GM12864 (cell line): ENCODE data around the gene TRPM3.

Source experiments
- DNase-seq: peaks from one replicate; pipeline ENCODE4 v3.0.0-alpha.2; 2011; ENCODE audit warnings: low read depth
- H3K4me3 ChIP-seq: 2 replicates; pipeline ENCODE4 v1.5.1; 2011; ENCODE audit warnings: mild to moderate bottlenecking, low read depth, low read length, control low read depth
- CTCF ChIP-seq: IDR thresholded peaks from 2 replicates; pipeline ENCODE4 v1.5.1; 2011; ENCODE audit warnings: low read depth, mild to moderate bottlenecking, moderate library complexity, low read length, control low read depth, inconsistent platforms; ENCODE audit errors: missing control alignments

Gene TRPM3

GRCh38 chr9:70511858-70512257, 609.6 kb downstream of the TRPM3 start:
- H3K4me3 ChIP-seq: no peak overlapping the region
- DNase-seq: no peak
- no peak for TF ChIP-seq CTCF

GRCh38 chr9:70510157-70510770, 611.2 kb downstream of the TRPM3 start:
- DNase-seq: no peak
- H3K4me3 ChIP-seq: no peak overlapping the region
- peak; percentile 60 for TF ChIP-seq CTCF

- TF ChIP-seq CTCF: no peak
- no peak overlapping the region for H3K4me3 ChIP-seq
- DNase-seq: no peak
These were observed 615.3 kb downstream of the TRPM3 start for GRCh38 chr9:70506159-70506558.

- TF ChIP-seq CTCF: no peak
- no peak for DNase-seq
- no peak overlapping the region for H3K4me3 ChIP-seq
These were observed 616.6 kb downstream of the TRPM3 start for GRCh38 chr9:70504834-70505233.

GRCh38 chr9:70502690-70503089, 618.7 kb downstream of the TRPM3 start:
- no peak for TF ChIP-seq CTCF
- DNase-seq: no peak
- no peak overlapping the region for H3K4me3 ChIP-seq

- no peak for DNase-seq
- H3K4me3 ChIP-seq: no peak overlapping the region
- no peak for TF ChIP-seq CTCF
These were observed 620.6 kb downstream of the TRPM3 start for GRCh38 chr9:70500793-70501192.

GRCh38 chr9:70499621-70500020, 621.8 kb downstream of the TRPM3 start:
- no peak for DNase-seq
- no peak overlapping the region for H3K4me3 ChIP-seq
- TF ChIP-seq CTCF: no peak
